ENCODE measurements around the gene PDE3A. TPM values are rescaled to one million over a fixed set of nuclear protein-coding genes. Genes with fewer than 3 reads are reported as not detected.

Gene PDE3A
- total RNA-seq, 1 experiment from 2014 or later: 0.36 TPM

DNA sequence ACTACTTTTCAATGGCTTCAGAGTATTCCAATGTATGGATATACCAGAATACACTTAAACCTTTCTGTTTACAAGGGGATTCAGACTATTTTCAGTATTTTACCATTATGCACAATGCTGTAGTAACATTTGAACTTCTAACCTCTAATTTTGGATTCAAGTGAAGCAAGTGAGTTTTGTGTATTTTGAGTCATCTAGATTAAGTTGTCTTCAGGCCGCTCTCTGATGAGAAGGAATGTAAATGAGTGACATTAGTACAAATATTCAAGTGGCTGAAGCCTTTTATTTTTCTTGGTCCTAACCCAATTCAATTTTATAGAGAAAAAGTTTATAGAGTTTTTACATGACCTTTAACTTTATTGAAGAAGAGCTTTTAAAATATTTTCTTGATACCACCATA is 125.6 kb downstream of the PDE3A start:
- TF ChIP-seq, protein P1, sequence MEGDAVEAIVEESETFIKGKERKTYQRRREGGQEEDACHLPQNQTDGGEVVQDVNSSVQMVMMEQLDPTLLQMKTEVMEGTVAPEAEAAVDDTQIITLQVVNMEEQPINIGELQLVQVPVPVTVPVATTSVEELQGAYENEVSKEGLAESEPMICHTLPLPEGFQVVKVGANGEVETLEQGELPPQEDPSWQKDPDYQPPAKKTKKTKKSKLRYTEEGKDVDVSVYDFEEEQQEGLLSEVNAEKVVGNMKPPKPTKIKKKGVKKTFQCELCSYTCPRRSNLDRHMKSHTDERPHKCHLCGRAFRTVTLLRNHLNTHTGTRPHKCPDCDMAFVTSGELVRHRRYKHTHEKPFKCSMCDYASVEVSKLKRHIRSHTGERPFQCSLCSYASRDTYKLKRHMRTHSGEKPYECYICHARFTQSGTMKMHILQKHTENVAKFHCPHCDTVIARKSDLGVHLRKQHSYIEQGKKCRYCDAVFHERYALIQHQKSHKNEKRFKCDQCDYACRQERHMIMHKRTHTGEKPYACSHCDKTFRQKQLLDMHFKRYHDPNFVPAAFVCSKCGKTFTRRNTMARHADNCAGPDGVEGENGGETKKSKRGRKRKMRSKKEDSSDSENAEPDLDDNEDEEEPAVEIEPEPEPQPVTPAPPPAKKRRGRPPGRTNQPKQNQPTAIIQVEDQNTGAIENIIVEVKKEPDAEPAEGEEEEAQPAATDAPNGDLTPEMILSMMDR (IDR thresholded peaks at IDR 0.05; ENCODE audit: insufficient read depth in 1 of 2, low read depth in 1 of 2, low read length in 1 of 2, severe bottlenecking in 1 of 2, unreplicated experiment in 1 of 2): no peak
- Mint-ChIP-seq H3K27me3 (ENCODE audit: insufficient read depth, unreplicated experiment) (no peaks in the 10 kb centered on the region), H3K9me3 (ENCODE audit: unreplicated experiment) (no peaks in the 10 kb centered on the region), H3K4me1 (ENCODE audit: low read depth, unreplicated experiment) (no peaks in the 10 kb centered on the region), H3K27ac (ENCODE audit: unreplicated experiment) (no peak overlapping the region), H3K4me3 (ENCODE audit: unreplicated experiment) (no peak overlapping the region), H3K36me3 (ENCODE audit: insufficient read depth, unreplicated experiment) (no peaks in the 10 kb centered on the region)
- Histone ChIP-seq H3K4me1 (no peaks in the 10 kb centered on the region), H3K4me3 (ENCODE audit: low read depth, low read length) (no peak overlapping the region), H3K27me3 (replicated peaks; ENCODE audit: control insufficient read depth, insufficient read depth, low read length) (no peaks in the 10 kb centered on the region), H3K9me3 (no peaks in the 10 kb centered on the region), H3K36me3 (ENCODE audit: control insufficient read depth, insufficient read depth, low read length) (no peaks in the 10 kb centered on the region)
- intact Hi-C loops (cut with micrococcal nuclease; ENCODE audit: unreplicated experiment): no loop called here
- no TSS peak for BruUV-seq (replicated peaks)
- ChIA-PET POLR2A (no interaction called here), CTCF (no interaction called here)
- DNase-seq: no peak

DNA sequence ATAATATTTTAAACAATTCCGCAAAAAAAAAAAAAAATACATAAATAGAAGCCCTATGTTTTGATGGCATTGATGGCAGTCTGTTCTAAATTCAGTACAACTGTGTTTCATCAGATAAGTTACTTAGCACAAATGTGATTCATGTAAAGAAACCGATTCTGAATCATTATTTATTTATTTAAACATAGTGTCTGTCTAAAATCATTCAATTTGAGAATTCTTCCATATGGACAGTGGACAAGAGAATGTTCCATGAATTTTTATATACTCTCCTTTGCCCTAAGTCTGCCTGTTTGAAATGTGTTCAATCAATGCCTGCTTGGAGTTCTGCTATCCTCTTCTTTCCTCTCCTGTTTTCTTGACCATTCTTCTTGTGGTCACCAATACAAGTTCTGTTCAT is 126.5 kb downstream of the PDE3A start:
- TF ChIP-seq, protein P1 (IDR thresholded peaks at IDR 0.05; ENCODE audit: insufficient read depth in 1 of 2, low read depth in 1 of 2, low read length in 1 of 2, severe bottlenecking in 1 of 2, unreplicated experiment in 1 of 2): no peak
- Histone ChIP-seq H3K4me3 (ENCODE audit: low read depth, low read length) (no peak overlapping the region), H3K36me3 (ENCODE audit: control insufficient read depth, insufficient read depth, low read length) (no peaks in the 10 kb centered on the region), H3K27me3 (replicated peaks; ENCODE audit: control insufficient read depth, insufficient read depth, low read length) (no peaks in the 10 kb centered on the region), H3K9me3 (no peaks in the 10 kb centered on the region), H3K4me1 (no peaks in the 10 kb centered on the region)
- Mint-ChIP-seq H3K9me3 (ENCODE audit: unreplicated experiment) (no peaks in the 10 kb centered on the region), H3K27ac (ENCODE audit: unreplicated experiment) (no peak overlapping the region), H3K36me3 (ENCODE audit: insufficient read depth, unreplicated experiment) (no peaks in the 10 kb centered on the region), H3K27me3 (ENCODE audit: insufficient read depth, unreplicated experiment) (no peaks in the 10 kb centered on the region), H3K4me3 (ENCODE audit: unreplicated experiment) (no peak overlapping the region), H3K4me1 (ENCODE audit: low read depth, unreplicated experiment) (no peaks in the 10 kb centered on the region)
- ChIA-PET CTCF (no interaction called here), POLR2A (no interaction called here)
- intact Hi-C loops (cut with micrococcal nuclease; ENCODE audit: unreplicated experiment): no loop called here
- BruUV-seq (replicated peaks): no TSS peak
- no peak for DNase-seq

DNA sequence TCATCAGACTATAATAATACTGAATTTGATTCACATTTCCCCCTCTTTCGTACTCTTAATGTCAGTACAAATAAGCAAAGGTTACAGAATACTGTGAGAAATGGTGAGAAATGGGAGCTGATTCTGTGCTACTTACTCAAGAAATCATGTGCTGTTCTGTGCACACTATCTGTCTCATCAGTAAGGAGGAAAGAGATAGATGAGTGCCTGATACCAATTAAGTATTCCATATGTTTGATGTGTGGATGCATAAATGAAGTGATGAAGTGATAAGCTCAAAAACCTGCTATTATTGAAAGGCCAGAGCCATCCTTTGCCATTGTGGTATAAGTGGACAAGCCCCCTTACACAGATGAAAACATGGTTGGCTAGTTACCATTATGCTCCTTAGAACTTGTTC is 127.7 kb downstream of the PDE3A start:
- H3K27me3 ChIP-seq (replicated peaks; ENCODE audit: control insufficient read depth, insufficient read depth, low read length): no peaks in the 10 kb centered on the region
- Mint-ChIP-seq H3K4me1 (ENCODE audit: low read depth, unreplicated experiment) (no peaks in the 10 kb centered on the region), H3K9me3 (ENCODE audit: unreplicated experiment) (no peaks in the 10 kb centered on the region), H3K4me3 (ENCODE audit: unreplicated experiment) (no peak overlapping the region), H3K27ac (ENCODE audit: unreplicated experiment) (no peak overlapping the region), H3K36me3 (ENCODE audit: insufficient read depth, unreplicated experiment) (no peaks in the 10 kb centered on the region), H3K27me3 (ENCODE audit: insufficient read depth, unreplicated experiment) (no peaks in the 10 kb centered on the region)
- POLR2A ChIA-PET: no interaction called here
- no peaks in the 10 kb centered on the region for H3K4me1 ChIP-seq
- no TSS peak for BruUV-seq (replicated peaks)
- no peaks in the 10 kb centered on the region for H3K36me3 ChIP-seq (ENCODE audit: control insufficient read depth, insufficient read depth, low read length)
- DNase-seq: no peak
- CTCF ChIA-PET: no interaction called here
- H3K4me3 ChIP-seq (ENCODE audit: low read depth, low read length): no peak overlapping the region
- TF ChIP-seq, protein P1 (IDR thresholded peaks at IDR 0.05; ENCODE audit: insufficient read depth in 1 of 2, low read depth in 1 of 2, low read length in 1 of 2, severe bottlenecking in 1 of 2, unreplicated experiment in 1 of 2): no peak
- intact Hi-C loops (cut with micrococcal nuclease; ENCODE audit: unreplicated experiment): no loop called here
- H3K9me3 ChIP-seq: no peaks in the 10 kb centered on the region
